ENCODE measurements around the gene ZSCAN20. TPM values are rescaled to one million over a fixed set of nuclear protein-coding genes. Genes with fewer than 3 reads are reported as not detected.

The ZSCAN20 gene
- total RNA-seq, 1 donor from 2014 or later: 5.2 TPM

DNA sequence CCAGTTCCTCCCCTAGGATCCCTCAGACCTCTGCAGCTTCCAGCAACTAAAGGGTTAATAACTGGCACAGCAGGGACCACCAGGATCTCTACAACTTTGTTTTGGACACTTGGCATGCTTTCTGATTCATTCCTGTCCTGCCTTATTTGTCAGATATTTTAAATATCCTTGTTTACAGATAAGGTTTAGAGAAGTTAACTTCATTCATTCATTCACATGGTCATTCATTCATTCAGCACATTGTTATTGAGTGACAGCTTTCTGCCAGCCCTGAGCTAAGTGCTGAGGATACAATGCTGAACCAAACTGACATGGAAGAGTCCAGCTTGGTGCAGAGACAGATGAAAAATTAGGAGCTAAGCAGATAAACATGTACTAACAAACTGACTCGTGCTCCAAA lies 32.8 kb upstream of the ZSCAN20 start:
- Histone ChIP-seq H3K36me3 (no peaks in the 10 kb centered on the region), H3K27me3 (ENCODE audit: low read depth) (no peaks in the 10 kb centered on the region), H3K9me3 (no peaks in the 10 kb centered on the region), H3K4me3 (no peak overlapping the region), H3K4me1 (no peaks in the 10 kb centered on the region), H3K27ac (no peak overlapping the region)
- intact Hi-C loops (cut with DNase I): no loop called here
- TF ChIP-seq, protein P1, sequence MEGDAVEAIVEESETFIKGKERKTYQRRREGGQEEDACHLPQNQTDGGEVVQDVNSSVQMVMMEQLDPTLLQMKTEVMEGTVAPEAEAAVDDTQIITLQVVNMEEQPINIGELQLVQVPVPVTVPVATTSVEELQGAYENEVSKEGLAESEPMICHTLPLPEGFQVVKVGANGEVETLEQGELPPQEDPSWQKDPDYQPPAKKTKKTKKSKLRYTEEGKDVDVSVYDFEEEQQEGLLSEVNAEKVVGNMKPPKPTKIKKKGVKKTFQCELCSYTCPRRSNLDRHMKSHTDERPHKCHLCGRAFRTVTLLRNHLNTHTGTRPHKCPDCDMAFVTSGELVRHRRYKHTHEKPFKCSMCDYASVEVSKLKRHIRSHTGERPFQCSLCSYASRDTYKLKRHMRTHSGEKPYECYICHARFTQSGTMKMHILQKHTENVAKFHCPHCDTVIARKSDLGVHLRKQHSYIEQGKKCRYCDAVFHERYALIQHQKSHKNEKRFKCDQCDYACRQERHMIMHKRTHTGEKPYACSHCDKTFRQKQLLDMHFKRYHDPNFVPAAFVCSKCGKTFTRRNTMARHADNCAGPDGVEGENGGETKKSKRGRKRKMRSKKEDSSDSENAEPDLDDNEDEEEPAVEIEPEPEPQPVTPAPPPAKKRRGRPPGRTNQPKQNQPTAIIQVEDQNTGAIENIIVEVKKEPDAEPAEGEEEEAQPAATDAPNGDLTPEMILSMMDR (IDR thresholded peaks at IDR 0.05): no peak
- DNase-seq: no peak
- no peak for ATAC-seq

DNA sequence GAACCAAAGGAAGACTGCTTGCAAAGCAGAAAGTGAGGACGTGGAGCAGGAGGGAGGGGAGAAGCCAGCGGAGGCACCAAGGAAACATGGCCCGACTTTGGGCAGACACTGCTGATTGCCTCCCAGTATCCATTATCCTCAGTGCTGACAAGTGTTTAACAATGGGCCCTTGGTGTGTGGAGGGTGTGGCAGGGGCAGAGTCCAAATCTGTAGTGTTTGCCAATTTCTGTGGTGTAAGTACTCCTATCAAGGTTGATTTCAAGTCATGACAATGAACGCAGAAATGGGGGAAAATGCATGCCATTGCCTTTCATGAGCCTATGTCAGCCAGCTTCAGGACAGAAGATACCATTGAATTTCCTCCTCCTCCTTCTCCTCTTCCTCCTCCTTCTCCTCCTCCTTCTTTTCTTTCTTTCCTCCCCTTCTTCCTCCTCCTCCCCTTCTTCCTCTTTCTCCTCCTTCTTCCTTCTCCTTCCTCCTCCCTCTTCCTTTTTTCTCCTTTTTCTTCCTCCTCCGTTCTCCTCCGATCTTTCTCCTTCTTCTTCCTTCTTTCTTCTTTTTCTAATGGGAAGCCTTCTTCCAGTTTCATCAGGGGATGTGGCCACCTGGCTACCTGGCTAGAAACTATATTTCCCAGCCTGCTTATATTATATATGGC lies 31.2 kb upstream of the ZSCAN20 start:
- TF ChIP-seq, protein P1 (IDR thresholded peaks at IDR 0.05): no peak
- ATAC-seq: no peak

DNA sequence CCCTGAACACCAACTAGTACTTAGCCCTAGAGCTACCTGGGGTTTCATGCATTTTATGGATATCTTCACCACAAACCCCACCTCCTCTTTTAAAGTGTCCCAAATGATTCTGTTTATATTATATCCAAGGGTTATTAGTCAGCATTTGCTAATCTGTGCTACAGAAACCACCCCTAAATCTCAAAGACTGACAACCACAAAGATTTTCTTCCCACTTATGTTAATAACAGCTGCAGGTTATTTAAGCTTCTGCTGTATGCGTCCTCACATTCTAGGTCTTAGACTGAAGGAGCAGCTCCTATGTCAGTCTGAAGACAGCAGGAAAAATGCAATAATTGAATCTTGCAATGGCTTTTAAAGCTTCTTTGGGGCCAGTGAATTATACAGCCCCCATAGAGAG lies 30.3 kb upstream of the ZSCAN20 start:
- intact Hi-C loops (cut with DNase I): no loop called here
- Histone ChIP-seq H3K27ac (no peak overlapping the region), H3K27me3 (ENCODE audit: low read depth) (no peaks in the 10 kb centered on the region), H3K9me3 (no peaks in the 10 kb centered on the region), H3K36me3 (no peaks in the 10 kb centered on the region), H3K4me3 (no peak overlapping the region), H3K4me1 (no peaks in the 10 kb centered on the region)
- no peak for DNase-seq
- TF ChIP-seq, protein P1 (IDR thresholded peaks at IDR 0.05): no peak
- ATAC-seq: no peak

More for the DNA sequence above, 31.2 kb upstream of the ZSCAN20 start:
- intact Hi-C loops (cut with DNase I): no loop called here
- H3K9me3 ChIP-seq: no peaks in the 10 kb centered on the region
- no peak overlapping the region for H3K27ac ChIP-seq
- H3K36me3 ChIP-seq: no peaks in the 10 kb centered on the region
- DNase-seq: no peak
- H3K4me1 ChIP-seq: no peaks in the 10 kb centered on the region
- no peak overlapping the region for H3K4me3 ChIP-seq
- no peaks in the 10 kb centered on the region for H3K27me3 ChIP-seq (ENCODE audit: low read depth)

DNA sequence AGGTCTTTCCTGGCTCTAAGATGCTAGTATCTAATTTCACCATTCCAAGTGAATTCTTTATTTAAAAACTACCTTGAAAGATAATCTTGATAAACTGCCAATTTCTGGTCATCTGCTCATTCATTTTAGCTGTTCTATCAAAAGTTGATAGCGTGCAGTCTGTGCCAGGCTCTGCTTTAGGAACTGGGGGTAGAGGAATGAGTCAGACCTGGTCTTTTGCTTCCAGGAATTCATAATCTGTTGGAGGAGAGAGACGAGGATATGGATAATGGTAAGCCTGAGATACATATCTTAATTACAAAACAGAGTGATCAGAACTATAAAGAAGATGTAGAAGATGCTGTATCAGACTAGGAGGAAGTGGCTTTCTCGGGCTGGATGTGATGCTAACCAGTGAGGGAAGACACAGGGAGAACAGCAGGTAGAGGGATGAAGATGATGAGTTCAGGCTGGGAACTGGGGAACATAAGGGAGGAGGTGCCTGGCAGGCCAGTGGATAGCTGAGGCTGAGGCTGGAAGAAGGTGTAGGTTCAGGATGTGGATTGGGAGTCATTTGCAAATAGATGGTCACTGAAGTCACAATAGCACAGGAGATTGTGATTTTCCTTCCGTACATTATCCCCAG lies 29.3 kb upstream of the ZSCAN20 start:
- H3K4me1 ChIP-seq: no peaks in the 10 kb centered on the region
- no peaks in the 10 kb centered on the region for H3K27me3 ChIP-seq (ENCODE audit: low read depth)
- no peak for ATAC-seq
- H3K4me3 ChIP-seq: no peak overlapping the region
- DNase-seq: no peak
- intact Hi-C loops (cut with DNase I): no loop called here
- no peaks in the 10 kb centered on the region for H3K9me3 ChIP-seq
- H3K27ac ChIP-seq: no peak overlapping the region
- TF ChIP-seq, protein P1 (IDR thresholded peaks at IDR 0.05): no peak
- H3K36me3 ChIP-seq: no peaks in the 10 kb centered on the region

DNA sequence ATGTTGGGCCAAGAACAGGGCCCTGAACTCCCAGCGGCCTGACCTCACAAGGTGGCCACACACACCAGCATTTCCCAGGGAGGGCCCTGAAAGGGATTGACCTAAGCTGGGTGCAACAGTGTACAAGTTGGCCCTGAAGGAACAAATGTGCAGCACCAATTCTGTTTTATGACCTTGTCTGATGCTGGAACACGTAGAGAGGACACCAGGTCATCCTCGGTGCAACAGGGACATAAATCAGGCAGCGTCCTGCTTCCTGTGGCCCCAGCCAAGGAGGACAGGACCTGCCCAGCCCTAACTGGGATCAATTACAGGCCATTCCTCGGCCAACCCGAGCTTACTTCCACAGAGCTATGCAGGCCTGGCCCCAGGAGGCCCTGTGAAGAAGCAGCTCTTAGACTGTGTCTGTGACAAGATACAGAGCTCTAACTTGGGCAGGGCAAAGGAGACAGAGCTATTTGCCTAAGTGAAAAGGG lies 28.7 kb upstream of the ZSCAN20 start:
- Histone ChIP-seq H3K27ac (no peak overlapping the region), H3K4me1 (no peaks in the 10 kb centered on the region), H3K4me3 (no peak overlapping the region), H3K9me3 (no peaks in the 10 kb centered on the region), H3K27me3 (ENCODE audit: low read depth) (no peaks in the 10 kb centered on the region), H3K36me3 (no peaks in the 10 kb centered on the region)
- intact Hi-C loops (cut with DNase I): no loop called here
- DNase-seq: no peak
- no peak for ATAC-seq
- TF ChIP-seq, protein P1 (IDR thresholded peaks at IDR 0.05): no peak

Data from lower lobe of right lung (tissue), 2 donors.